ENCODE data around the gene ACVR1B.

DNA sequence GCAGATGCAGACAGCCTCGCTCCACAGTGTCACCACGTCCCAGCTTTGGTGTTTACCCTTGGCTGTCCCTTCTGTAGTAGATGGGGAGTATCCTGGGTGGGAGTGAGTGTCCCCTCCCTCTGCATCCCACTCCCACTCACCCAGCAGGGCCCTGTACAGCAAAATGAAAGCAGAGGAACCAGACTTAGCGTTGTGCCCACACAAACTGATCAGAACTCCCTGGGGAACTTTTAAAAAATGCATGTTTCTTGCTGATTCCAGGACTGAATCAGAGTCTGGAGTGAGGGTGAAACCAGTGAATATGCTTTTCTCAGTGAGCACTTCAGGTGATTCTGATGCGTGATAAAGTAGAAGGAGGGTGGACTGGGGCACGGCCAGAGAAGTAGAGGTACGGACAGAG is 41.3 kb upstream of the ACVR1B start:
- TF ChIP-seq POLR2A (IDR thresholded peaks at IDR 0.05) (no peak), CTCF (IDR thresholded peaks at IDR 0.05) (no peak)

Data from vagina (tissue), 2 donors.